PC-9 (cell line): ENCODE measurements around the gene PNMA6E. TPM values are rescaled to one million over a fixed set of nuclear protein-coding genes. Genes with fewer than 3 reads are reported as not detected.
"Not testable (repeated sequence)": the region's sequence is repeated elsewhere in the genome, so short reads cannot be mapped to it uniquely, and the experiment has no call there.

ENCODE experiments used
- BruUV-seq: library from RNA; stranded (reverse); fragments of 400-500 nt; replicated peaks from 2 replicates; lab custom pipeline; 2021; lab: Mats Ljungman, UMichigan
- CTCF ChIA-PET: fragments of 300-600 bp; sonication (Branson Sonifier 250); formaldehyde crosslinking; loops from one replicate; lab custom pipeline; 2022; ENCODE audit warnings: antibody characterized with exemption; lab: Charles Lee
- POLR2A ChIA-PET: fragments of 300-600 bp; sonication (Branson Sonifier 250); formaldehyde crosslinking; loops from one replicate; lab custom pipeline; 2022; ENCODE audit warnings: antibody characterized with exemption; ENCODE audit not compliant: unreplicated experiment; lab: Charles Lee
- DNase-seq, 2 experiments: peaks; one replicate each; pipeline versions ENCODE4 v3.0.0 to v3.0.0-alpha.2; 2015 to 2022; ENCODE audit warnings: mixed read lengths in 1 of 2
- H2AFZ ChIP-seq: fragments of 200-600 bp; sonication (generic); 2 replicates; pipeline ENCODE4 v1.8.1; 2017; ENCODE audit warnings: antibody characterized with exemption
- H3F3A ChIP-seq: fragments of 200-600 bp; sonication (generic); 2 replicates; pipeline ENCODE4 v1.8.1; 2017; ENCODE audit warnings: antibody characterized with exemption, mild to moderate bottlenecking, low read depth; ENCODE audit not compliant: insufficient read depth
- H3K27ac ChIP-seq: fragments of 200-600 bp; sonication (generic); 2 replicates; pipeline ENCODE4 v1.6.1; 2016; ENCODE audit warnings: mixed run types
- H3K27me3 ChIP-seq: fragments of 200-600 bp; sonication (generic); 2 replicates; pipeline ENCODE4 v1.6.1; 2016; ENCODE audit warnings: low read depth, mixed run types; ENCODE audit not compliant: insufficient read depth
- H3K36me3 ChIP-seq: fragments of 200-600 bp; sonication (generic); 2 replicates; pipeline ENCODE4 v1.6.1; 2016; ENCODE audit warnings: low read depth, mixed run types
- H3K4me1 ChIP-seq: fragments of 200-600 bp; sonication (generic); replicated peaks from 2 replicates; pipeline ENCODE4 v1.6.1; 2016; ENCODE audit warnings: mixed run types; ENCODE audit not compliant: insufficient read depth
- H3K4me2 ChIP-seq: fragments of 200-600 bp; sonication (generic); 2 replicates; pipeline ENCODE4 v1.6.1; 2017; ENCODE audit warnings: mixed run types
- H3K4me3 ChIP-seq: fragments of 200-600 bp; sonication (generic); 2 replicates; pipeline ENCODE4 v1.6.1; 2016; ENCODE audit warnings: mixed run types
- H3K79me2 ChIP-seq: fragments of 200-600 bp; sonication (generic); 2 replicates; pipeline ENCODE4 v1.6.1; 2017; ENCODE audit warnings: low read depth, mixed run types
- H3K9me2 ChIP-seq: fragments of 200-600 bp; sonication (generic); 2 replicates; pipeline ENCODE4 v1.8.1; 2017; ENCODE audit warnings: mild to moderate bottlenecking; ENCODE audit not compliant: insufficient read depth
- H3K9me3 ChIP-seq: fragments of 200-600 bp; sonication (generic); 2 replicates; pipeline ENCODE4 v1.8.1; 2016; ENCODE audit warnings: low read depth; ENCODE audit not compliant: insufficient read depth
- H4K20me1 ChIP-seq: fragments of 200-600 bp; sonication (generic); 2 replicates; pipeline ENCODE4 v1.8.1; 2017; ENCODE audit not compliant: insufficient read depth
- EZH2 ChIP-seq: fragments of 200-600 bp; sonication (generic); IDR thresholded peaks from 2 replicates; pipeline ENCODE4 v1.8.0; 2017; ENCODE audit warnings: antibody characterized with exemption, low read depth
- intact Hi-C: fragments of 100-400 bp; cut with micrococcal nuclease; formaldehyde crosslinking; loops from one replicate; pipeline ENCODE4 v1.10.0; 2022; ENCODE audit not compliant: unreplicated experiment
- total RNA-seq: library from RNA; stranded (reverse); gene quantifications from 2 replicates; pipeline ENCODE4 v1.2.3, GENCODE V29; 2021
- TF ChIP-seq, protein P1 (sequence below): fragments of 200-600 bp; sonication (generic); conservative IDR thresholded peaks from 2 replicates; pipeline ENCODE4 v1.6.1; 2017; ENCODE audit warnings: mixed run types, antibody characterized with exemption, mild to moderate bottlenecking, moderate library complexity

The PNMA6E gene
- total RNA-seq, 1 experiment from 2014 or later, result not detected

DNA sequence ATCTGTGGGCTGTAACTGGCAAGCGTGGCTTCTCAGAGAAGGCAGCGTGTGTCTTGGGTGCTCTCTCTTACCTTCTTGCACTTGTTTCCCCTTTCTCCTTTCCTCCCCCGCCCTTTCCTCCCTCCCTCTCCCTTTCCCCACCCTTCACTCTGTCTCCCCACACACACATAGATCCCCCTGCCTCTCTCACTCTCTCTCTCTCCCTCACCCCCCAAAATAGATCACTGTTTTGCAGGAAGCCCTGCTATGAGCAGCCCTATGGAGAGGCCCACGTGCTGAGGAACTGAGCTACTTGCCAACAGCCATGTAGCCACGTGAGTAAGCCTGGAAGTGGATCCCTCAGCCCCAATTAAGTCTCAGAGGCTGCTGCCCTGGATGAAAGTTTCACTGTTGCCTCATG is 4.3 kb upstream of the PNMA6E start:
- Histone ChIP-seq H3K27ac (no peak overlapping the region), H3K27me3 (peaks cover 65% of the 10 kb centered on the region), H3K9me2 (no peaks in the 10 kb centered on the region), H3K9me3 (no peaks in the 10 kb centered on the region), H3K4me1 (no peaks in the 10 kb centered on the region), H3F3A (no peaks in the 10 kb centered on the region), H4K20me1 (no peaks in the 10 kb centered on the region), H3K79me2 (no peaks in the 10 kb centered on the region), H3K36me3 (no peaks in the 10 kb centered on the region), H3K4me3 (no peak overlapping the region), H2AFZ (no peak overlapping the region), H3K4me2 (no peak overlapping the region)
- intact Hi-C loops, result no loop called here
- ChIA-PET POLR2A (no interaction called here), CTCF (no interaction called here)
- TF ChIP-seq, protein P1, sequence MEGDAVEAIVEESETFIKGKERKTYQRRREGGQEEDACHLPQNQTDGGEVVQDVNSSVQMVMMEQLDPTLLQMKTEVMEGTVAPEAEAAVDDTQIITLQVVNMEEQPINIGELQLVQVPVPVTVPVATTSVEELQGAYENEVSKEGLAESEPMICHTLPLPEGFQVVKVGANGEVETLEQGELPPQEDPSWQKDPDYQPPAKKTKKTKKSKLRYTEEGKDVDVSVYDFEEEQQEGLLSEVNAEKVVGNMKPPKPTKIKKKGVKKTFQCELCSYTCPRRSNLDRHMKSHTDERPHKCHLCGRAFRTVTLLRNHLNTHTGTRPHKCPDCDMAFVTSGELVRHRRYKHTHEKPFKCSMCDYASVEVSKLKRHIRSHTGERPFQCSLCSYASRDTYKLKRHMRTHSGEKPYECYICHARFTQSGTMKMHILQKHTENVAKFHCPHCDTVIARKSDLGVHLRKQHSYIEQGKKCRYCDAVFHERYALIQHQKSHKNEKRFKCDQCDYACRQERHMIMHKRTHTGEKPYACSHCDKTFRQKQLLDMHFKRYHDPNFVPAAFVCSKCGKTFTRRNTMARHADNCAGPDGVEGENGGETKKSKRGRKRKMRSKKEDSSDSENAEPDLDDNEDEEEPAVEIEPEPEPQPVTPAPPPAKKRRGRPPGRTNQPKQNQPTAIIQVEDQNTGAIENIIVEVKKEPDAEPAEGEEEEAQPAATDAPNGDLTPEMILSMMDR, result no peak
- TF ChIP-seq EZH2, result no peak
- no peak for DNase-seq
- no TSS peak for BruUV-seq

DNA sequence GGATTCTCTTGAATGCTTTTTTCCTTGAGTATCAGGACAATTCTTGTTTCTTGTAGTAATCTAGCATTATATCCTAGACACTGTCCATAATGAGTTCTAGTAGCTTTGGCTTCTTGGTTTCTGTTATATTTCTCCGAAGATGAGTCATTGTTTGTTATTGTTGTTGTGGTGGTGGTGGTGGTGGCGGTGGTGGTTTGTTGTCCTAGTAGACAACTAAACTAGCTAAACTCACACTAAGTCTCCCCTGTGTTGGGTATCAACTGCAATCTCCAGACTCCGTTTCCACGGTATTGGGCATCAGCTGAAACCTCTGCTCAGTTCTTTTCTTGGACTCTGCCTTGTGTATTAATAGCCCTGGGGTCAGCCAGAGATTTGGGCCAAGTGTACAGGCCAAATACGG is 3.2 kb upstream of the PNMA6E start:
- peaks cover 64% of the 10 kb centered on the region for H3K27me3 ChIP-seq
- H3K27ac ChIP-seq, POLR2A ChIA-PET, H3K4me3 ChIP-seq, H4K20me1 ChIP-seq, H3F3A ChIP-seq, BruUV-seq, H3K4me2 ChIP-seq, H3K36me3 ChIP-seq, H2AFZ ChIP-seq, H3K9me2 ChIP-seq, H3K79me2 ChIP-seq, H3K4me1 ChIP-seq, CTCF ChIA-PET, H3K9me3 ChIP-seq, intact Hi-C loops, DNase-seq: not testable (repeated sequence)

DNA sequence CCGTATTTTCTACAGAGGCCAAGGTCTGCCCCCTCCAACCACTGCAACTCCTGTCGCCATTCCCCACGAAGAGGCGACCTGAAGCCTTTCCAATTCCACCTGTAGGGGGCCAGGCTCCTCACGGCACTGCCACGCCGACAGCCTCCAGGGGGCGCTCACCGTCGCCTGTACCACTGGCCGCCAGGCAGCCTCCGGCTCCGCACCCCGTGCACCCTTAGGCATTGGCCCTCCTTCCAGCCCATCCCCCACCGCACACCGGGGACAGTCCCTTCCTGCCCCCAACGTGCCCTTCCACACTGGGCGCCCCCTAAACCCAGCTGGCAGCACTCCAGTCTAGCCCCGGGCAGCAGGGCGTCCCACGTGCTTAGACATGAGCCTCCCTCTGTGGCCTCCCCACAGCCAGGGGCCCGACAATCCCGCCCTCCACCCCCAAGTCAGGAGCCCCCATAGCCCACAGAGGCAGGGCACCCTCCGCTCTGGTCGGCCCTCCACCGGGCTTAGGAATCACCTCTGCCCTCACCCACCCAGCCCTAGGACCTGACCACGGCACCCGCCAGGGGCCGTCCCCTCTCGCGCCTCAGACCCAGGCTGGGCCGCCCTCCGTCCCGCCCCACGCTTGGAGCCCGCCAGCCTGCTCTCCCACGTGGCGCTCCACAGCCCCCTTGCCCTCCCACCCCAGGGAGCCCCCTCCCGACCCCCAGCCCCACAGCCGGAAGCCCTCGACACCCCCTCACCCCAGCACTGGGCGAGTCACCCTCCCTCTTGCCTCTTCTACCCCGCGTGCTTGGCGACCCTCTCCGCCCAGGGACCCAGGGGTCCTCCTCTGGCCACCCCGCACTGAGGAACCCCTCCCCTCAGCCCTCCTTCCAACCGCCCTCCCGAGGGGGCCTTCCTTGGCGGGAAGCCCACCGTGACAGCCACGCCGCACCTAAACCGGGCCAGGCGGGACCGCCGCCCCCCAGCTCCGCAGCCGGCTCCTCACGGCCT is 711 bp downstream of the PNMA6E start:
- no peaks in the 10 kb centered on the region for H3K79me2 ChIP-seq
- no peaks in the 10 kb centered on the region for H4K20me1 ChIP-seq
- H3K36me3 ChIP-seq, result no peaks in the 10 kb centered on the region
- H3K9me2 ChIP-seq, result no peaks in the 10 kb centered on the region
- H3K4me1 ChIP-seq, result no peaks in the 10 kb centered on the region
- no peaks in the 10 kb centered on the region for H3K9me3 ChIP-seq
- H3K27me3 ChIP-seq, result peaks cover 60% of the 10 kb centered on the region
- H3K4me3 ChIP-seq, result no peak overlapping the region
- no peak overlapping the region for H3K4me2 ChIP-seq
- CTCF ChIA-PET, result no interaction called here
- intact Hi-C loops, result no loop called here
- no peak overlapping the region for H2AFZ ChIP-seq
- POLR2A ChIA-PET, result no interaction called here
- H3F3A ChIP-seq, result no peaks in the 10 kb centered on the region
- peak in 1 of 2 experiments; percentile 16 for DNase-seq
- H3K27ac ChIP-seq, result no peak overlapping the region
- TF ChIP-seq, protein P1, result peak; percentile 70
- TF ChIP-seq EZH2, result no peak
- BruUV-seq, result no TSS peak
